ENCODE data around the gene MRPS27.

MRPS27 gene

GRCh38 chr5:72243706-72244105, 76.3 kb downstream of the MRPS27 start:
- H3K36me3 ChIP-seq (ENCODE audit: control insufficient read depth, low read length): peaks cover 30% of the 10 kb centered on the region
- H4K20me1 ChIP-seq (ENCODE audit: control insufficient read depth, insufficient read depth, low read depth, low read length): no peaks in the 10 kb centered on the region
- no peak overlapping the region for H3K4me2 ChIP-seq (ENCODE audit: low read length)
- peaks cover 52% of the 10 kb centered on the region for H3K79me2 ChIP-seq (ENCODE audit: control insufficient read depth, low read length)
- TF ChIP-seq EZH2phosphoT487 (IDR thresholded peaks at IDR 0.05; ENCODE audit: borderline replicate concordance, low read length) (no peak), CTCF (IDR thresholded peaks at IDR 0.05; ENCODE audit: low read depth, low read length, poor library complexity, severe bottlenecking) (no peak)
- no peak overlapping the region for H3K27ac ChIP-seq (ENCODE audit: low read depth, low read length)
- no peak overlapping the region for H3K4me3 ChIP-seq (ENCODE audit: low read length)
- H3K4me1 ChIP-seq (ENCODE audit: control insufficient read depth, low read length): peaks cover 7% of the 10 kb centered on the region
- H3K27me3 ChIP-seq (ENCODE audit: control insufficient read depth, low read length): no peaks in the 10 kb centered on the region
- no peaks in the 10 kb centered on the region for H3K9me2 ChIP-seq (replicated peaks; ENCODE audit: control insufficient read depth, low read length)
- 0 out of 2 replicates have a peak, but pooled peaks cover 4% of the 10 kb centered on the region for H3F3A ChIP-seq (ENCODE audit: control insufficient read depth, insufficient read depth)
- no peaks in the 10 kb centered on the region for H3K9me3 ChIP-seq (ENCODE audit: control insufficient read depth, insufficient read depth, low read length)

- H4K20me1 ChIP-seq (ENCODE audit: control insufficient read depth, insufficient read depth, low read depth, low read length): no peaks in the 10 kb centered on the region
- H3K27me3 ChIP-seq (ENCODE audit: control insufficient read depth, low read length): no peaks in the 10 kb centered on the region
- peaks cover 38% of the 10 kb centered on the region for H3K36me3 ChIP-seq (ENCODE audit: control insufficient read depth, low read length)
- TF ChIP-seq EZH2phosphoT487 (IDR thresholded peaks at IDR 0.05; ENCODE audit: borderline replicate concordance, low read length) (no peak), CTCF (IDR thresholded peaks at IDR 0.05; ENCODE audit: low read depth, low read length, poor library complexity, severe bottlenecking) (no peak)
- H3K79me2 ChIP-seq (ENCODE audit: control insufficient read depth, low read length): peaks cover 46% of the 10 kb centered on the region
- H3K27ac ChIP-seq (ENCODE audit: low read depth, low read length): no peak overlapping the region
- H3K9me3 ChIP-seq (ENCODE audit: control insufficient read depth, insufficient read depth, low read length): no peaks in the 10 kb centered on the region
- no peak overlapping the region for H3K4me3 ChIP-seq (ENCODE audit: low read length)
- peaks cover 7% of the 10 kb centered on the region for H3K4me1 ChIP-seq (ENCODE audit: control insufficient read depth, low read length)
- H3K9me2 ChIP-seq (replicated peaks; ENCODE audit: control insufficient read depth, low read length): no peaks in the 10 kb centered on the region
- no peak overlapping the region for H3K4me2 ChIP-seq (ENCODE audit: low read length)
- H3F3A ChIP-seq (ENCODE audit: control insufficient read depth, insufficient read depth): 0 out of 2 replicates have a peak, but pooled peaks cover 4% of the 10 kb centered on the region
Measured at GRCh38 chr5:72242796-72243475, 77.1 kb downstream of the MRPS27 start.

- H3K27ac ChIP-seq (ENCODE audit: low read depth, low read length): no peak overlapping the region
- H3K36me3 ChIP-seq (ENCODE audit: control insufficient read depth, low read length): peaks cover 46% of the 10 kb centered on the region
- TF ChIP-seq EZH2phosphoT487 (IDR thresholded peaks at IDR 0.05; ENCODE audit: borderline replicate concordance, low read length): no peak
- TF ChIP-seq CTCF (IDR thresholded peaks at IDR 0.05; ENCODE audit: low read depth, low read length, poor library complexity, severe bottlenecking): no peak
- H3K9me3 ChIP-seq (ENCODE audit: control insufficient read depth, insufficient read depth, low read length): no peaks in the 10 kb centered on the region
- H3K4me3 ChIP-seq (ENCODE audit: low read length): no peak overlapping the region
- no peaks in the 10 kb centered on the region for H4K20me1 ChIP-seq (ENCODE audit: control insufficient read depth, insufficient read depth, low read depth, low read length)
- no peaks in the 10 kb centered on the region for H3K4me1 ChIP-seq (ENCODE audit: control insufficient read depth, low read length)
- no peaks in the 10 kb centered on the region for H3K27me3 ChIP-seq (ENCODE audit: control insufficient read depth, low read length)
- H3K79me2 ChIP-seq (ENCODE audit: control insufficient read depth, low read length): peaks cover 35% of the 10 kb centered on the region
- H3K4me2 ChIP-seq (ENCODE audit: low read length): no peak overlapping the region
- H3F3A ChIP-seq (ENCODE audit: control insufficient read depth, insufficient read depth): no peaks in the 10 kb centered on the region
- no peaks in the 10 kb centered on the region for H3K9me2 ChIP-seq (replicated peaks; ENCODE audit: control insufficient read depth, low read length)
Measured at GRCh38 chr5:72241346-72242003, 78.6 kb downstream of the MRPS27 start.

Measured in DOHH2 (cell line).